Kidney glomerular epithelial cell (primary cell): ENCODE data around the gene PEF1.
A peak's percentile ranks its signal among the peaks of the same experiment; 100 is the strongest.
"Not testable (repeated sequence)": the region's sequence is repeated elsewhere in the genome, so short reads cannot be mapped to it uniquely, and the experiment has no call there.

Source experiments
- DNase-seq: peaks from one replicate; lab custom pipeline; 2025; lab: John Stamatoyannopoulos, UW

Gene PEF1

GRCh38 chr1:31609514-31610118 lies 35.1 kb downstream of the PEF1 start:
- no peak for DNase-seq

GRCh38 chr1:31607360-31607759 lies 37.3 kb downstream of the PEF1 start:
- DNase-seq: no peak

DNA sequence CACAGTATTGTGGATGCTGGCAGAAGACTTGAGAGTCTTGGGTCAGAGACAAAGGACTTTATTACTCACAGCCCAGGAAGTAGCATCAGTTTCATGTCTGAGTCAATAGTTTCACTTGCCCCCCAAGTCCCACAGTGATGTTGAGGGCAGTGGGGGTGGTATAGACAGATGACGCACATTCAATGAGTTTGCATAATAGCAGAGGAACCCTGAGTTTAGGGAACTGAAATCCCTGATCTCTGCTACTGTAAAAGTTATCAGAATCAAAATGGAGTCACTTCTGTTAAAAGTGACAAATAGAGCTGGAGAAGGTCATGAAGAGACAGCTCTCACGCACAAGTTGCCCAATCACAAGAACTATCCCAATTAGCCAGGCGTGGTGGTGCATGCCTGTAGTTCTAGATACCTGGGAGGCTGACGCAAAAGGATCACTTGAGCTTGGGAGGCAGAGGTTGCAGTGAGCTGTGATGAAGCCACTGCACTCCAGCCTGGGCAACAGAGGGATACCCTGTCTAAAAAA lies 38.7 kb downstream of the PEF1 start:
- DNase-seq: no peak

DNA sequence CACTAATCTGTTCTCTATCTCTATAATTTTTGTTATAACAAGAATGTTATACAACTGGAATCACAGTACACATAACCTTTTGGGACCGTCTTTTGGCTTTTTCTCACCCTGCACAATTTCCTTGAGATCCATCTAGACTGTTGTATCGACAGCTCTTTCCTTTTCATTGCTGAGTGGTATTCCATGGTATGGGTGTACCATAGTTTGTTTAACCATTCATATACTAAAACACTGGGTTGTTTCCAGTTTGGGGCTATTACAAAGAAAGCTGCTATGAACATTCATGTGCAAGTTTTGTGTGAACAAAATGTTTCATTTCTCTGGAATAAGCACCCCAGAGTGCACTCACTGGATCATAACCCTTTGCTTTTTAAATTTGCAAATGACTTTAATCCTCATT lies 42.6 kb downstream of the PEF1 start:
- DNase-seq: no peak

GRCh38 chr1:31600641-31601040 lies 44.0 kb downstream of the PEF1 start:
- no peak for DNase-seq

- DNase-seq: no peak
Observed at GRCh38 chr1:31598980-31599379, 45.7 kb downstream of the PEF1 start.

DNA sequence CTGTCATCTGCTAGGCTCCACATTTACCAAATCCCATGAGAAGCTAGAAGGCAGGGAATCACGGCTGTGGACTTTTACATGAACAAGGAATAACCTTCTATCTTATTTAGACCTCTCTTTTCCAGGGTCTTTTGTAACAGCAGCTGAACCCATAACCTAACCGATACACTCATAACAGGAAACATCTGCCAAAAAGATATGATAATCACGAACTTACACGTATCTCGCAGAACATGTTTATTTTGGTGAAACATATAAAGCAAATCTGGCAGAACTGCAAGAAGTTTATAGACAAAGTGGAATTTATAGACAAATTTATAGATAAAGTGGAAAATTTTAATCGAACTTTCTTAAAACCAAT lies 48.0 kb downstream of the PEF1 start:
- DNase-seq: no peak

DNA sequence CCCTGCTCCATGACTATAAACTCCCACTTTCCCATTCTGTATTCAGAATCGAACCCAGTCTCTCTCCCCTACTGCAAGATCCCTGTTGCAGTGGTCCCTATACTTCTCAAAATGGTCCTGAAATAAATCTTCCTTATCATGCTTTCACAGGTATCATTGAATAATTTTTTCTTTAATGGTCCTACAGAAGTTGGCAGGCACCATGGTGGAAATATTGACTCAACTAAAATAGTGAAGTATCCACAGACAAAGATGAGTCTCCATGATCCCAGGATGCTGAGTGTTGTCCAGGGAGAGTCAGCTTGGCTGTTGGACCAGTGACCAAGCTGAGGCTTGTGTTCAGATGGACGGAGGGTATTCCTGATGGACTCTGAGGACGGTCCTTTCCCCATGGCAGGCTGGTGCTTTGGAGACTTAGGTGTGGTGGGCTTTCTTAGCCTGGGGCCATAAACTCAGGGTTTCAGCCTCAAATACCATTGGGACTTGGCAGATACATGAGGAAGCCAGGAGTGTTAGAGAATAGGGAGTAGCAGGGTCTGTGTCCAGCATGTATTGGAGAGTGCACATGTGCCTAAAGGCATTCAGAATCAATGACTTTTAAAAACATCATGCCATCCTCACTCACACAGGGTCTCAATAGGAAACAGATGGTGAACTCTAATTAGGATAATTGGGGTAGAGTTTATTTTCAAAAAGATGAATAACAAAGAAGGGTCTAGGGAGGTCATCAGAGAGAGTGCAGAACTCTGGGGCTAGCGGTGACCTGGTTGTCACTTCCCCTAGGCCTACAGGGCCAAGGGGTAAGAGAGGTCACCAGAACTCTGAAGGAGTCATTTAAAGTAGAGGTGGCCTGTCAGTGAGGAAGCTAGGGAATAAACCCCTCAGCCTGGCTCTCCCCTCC lies 48.6 kb downstream of the PEF1 start:
- no peak for DNase-seq

DNA sequence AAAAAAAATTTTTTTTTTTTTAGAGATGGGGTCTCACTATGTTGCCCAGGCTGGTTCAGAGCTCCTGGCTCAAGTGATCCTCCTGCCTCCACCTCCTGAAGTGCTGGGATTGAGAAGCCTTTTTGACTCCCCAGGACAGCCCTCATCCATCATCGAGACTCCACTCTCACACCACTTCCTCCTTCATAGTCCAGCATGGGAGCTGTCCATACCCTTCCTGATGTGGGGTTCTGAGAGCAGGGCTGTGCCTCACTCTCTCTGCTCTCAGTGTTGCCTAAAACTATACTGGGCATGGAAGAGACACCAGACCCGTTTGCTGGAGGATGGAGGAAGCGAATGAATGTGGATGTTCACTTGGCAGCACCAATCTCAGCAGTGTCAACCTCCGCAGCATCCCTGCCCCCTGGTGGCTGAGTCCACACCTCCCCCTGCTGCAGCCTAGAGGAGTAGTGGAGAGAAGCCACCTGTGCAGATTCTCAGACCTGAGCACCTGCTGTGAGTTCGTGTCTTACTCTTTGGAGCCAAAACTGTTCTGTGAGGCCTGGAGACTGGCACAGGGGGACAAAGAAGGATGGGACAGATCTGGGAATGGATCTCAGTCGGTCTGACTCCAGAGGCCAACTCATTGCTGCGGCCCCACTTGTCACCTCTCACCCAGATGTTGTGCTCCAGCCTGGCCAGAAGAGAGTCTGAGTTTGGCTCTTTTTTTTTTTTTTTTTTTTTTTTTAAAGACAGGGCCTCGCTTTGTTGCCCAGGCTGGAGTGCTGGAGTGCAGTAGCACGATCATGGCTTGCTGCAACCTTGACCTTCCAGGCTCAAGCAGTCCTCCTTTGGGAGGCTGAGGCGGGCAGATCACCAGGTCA lies 50.7 kb downstream of the PEF1 start:
- peak; percentile 62 for DNase-seq

DNA sequence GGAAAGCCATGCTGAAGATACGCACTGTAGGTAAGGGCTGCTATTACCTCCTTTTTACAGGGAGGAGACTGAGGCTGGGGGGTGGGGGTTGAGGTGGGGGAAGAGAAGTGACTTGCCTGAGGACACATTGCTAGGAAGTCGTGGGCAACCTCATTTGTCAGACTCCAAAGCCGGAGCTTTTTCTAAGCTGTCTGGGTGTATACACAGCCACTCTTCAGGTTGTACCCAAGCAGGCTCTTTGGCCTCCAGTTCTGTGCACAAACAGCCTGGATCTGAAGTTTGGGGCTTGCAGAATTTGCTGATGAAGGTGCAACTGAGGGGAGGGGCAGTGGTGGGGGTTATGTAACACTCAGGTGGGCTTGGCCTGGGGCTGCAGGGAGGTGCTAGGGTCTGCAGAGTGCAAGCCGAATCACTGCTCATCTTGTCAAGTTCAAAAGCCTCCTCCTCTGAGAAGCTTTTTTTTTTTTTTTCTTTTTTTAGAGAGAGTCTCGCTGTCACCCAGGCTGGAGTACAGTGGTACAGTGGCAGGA lies 51.5 kb downstream of the PEF1 start:
- no peak for DNase-seq

DNA sequence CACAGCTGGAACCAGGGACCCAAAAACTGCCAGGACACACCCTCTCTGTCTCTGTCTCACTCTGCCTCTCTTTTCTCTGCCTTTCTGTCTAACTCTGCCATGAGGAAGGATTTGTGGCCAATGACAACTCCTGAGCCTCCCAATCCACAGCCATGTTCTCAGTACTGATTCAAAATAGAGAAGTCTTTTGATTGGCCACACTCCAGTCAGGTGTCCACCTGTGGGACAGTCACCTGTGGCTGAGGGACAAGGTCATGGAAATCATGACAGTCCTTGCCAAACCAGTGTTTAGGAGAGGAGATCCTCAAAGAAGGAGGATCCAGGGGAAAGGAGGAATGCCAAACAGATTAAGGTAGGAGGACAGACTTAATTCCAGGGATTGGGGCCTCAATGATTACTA lies 52.5 kb downstream of the PEF1 start:
- DNase-seq: no peak

- peak; percentile 97 for DNase-seq
Observed at GRCh38 chr1:31591425-31592093, 53.1 kb downstream of the PEF1 start.

GRCh38 chr1:31588751-31589515 lies 55.7 kb downstream of the PEF1 start:
- DNase-seq: no peak

- peak; percentile 45 for DNase-seq
Observed at GRCh38 chr1:31587720-31588423, 56.8 kb downstream of the PEF1 start.

DNA sequence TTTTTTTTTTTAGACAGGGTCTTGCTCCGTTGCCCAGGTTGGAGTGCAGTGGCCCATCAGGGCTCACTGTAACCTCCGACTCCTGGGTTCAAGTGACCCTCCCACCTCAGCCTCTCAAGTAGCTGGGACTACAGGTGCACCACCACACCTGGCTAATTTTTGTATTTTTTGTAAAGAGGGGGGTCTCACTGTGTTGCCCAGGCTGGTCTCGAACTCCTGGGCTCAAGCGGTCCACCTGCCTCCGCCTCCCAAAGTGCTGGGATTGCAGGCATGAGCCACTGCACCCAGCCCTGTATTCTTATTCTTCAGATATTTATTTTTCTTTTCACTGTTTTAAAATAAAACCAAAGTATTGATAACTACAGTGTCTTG lies 57.4 kb downstream of the PEF1 start:
- DNase-seq: not testable (repeated sequence)

- DNase-seq: no peak
Observed at GRCh38 chr1:31586376-31587327, 58.0 kb downstream of the PEF1 start.

DNA sequence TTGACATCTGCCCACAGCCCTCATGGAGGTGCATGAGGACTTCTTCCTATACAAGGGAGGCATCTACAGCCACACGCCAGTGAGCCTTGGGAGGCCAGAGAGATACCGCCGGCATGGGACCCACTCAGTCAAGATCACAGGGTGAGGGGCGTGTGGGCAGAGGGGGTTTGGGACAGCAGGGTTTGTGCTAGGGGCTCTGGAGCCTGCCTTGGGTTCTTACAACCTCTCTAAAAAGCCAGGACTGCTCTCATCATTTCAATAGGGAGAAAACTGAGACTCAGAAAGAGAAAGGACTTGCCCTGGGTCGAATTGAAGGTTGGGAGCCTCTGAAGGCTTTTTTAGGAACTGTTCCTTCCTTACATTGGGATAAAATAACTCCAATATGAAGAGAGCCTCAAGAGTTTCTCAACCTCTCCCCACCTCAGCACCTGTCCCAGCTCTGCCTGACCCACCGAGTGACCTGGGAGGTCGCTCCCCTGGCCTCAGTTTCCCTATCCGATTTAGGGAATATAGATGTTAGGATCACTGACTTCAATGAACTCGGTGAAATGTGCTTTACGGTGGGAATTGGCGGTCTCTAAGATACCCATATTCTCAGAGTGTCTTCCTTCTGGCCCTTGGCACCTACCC lies 58.8 kb downstream of the PEF1 start:
- DNase-seq: no peak

DNA sequence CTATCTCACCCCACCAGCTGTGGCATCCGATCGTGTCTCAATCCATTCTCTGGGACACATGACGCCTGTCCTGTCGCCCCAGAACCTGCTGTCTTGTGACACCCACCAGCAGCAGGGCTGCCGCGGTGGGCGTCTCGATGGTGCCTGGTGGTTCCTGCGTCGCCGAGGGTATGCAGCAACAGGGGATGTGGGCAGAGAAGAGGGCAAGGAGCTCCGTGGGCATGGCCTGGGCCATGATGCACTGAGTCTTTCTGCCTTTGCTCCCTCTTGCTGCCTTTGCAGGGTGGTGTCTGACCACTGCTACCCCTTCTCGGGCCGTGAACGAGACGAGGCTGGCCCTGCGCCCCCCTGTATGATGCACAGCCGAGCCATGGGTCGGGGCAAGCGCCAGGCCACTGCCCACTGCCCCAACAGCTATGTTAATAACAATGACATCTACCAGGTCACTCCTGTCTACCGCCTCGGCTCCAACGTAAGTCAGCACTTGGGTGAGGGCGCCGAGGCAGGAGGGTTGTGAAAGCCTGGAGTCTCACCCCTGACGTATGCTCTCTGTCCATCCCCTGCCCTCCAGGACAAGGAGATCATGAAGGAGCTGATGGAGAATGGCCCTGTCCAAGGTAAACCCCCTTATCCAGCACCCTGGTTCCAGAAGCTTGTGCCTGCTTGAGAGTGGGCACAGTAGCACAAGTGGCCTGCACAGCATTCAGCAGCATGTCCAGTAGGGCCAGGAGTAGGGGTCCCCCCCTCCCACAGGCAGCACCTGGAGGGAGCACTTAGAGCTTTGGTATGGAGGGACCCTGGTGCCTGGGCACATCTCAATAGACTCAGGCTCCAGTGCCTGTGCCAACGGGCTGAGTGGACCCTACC lies 59.6 kb downstream of the PEF1 start:
- DNase-seq: no peak
